IPS-NIHi7 (cell line): Measurements from ENCODE around the gene TDRD9.
"Not testable (repeated sequence)": the region's sequence is repeated elsewhere in the genome, so short reads cannot be mapped to it uniquely, and the experiment has no call there.

Experiments
- DNase-seq: peaks from one replicate; pipeline ENCODE4 v3.0.0; 2012; ENCODE audit warnings: mixed read lengths; ENCODE audit errors: extremely low spot score

Gene TDRD9

DNA sequence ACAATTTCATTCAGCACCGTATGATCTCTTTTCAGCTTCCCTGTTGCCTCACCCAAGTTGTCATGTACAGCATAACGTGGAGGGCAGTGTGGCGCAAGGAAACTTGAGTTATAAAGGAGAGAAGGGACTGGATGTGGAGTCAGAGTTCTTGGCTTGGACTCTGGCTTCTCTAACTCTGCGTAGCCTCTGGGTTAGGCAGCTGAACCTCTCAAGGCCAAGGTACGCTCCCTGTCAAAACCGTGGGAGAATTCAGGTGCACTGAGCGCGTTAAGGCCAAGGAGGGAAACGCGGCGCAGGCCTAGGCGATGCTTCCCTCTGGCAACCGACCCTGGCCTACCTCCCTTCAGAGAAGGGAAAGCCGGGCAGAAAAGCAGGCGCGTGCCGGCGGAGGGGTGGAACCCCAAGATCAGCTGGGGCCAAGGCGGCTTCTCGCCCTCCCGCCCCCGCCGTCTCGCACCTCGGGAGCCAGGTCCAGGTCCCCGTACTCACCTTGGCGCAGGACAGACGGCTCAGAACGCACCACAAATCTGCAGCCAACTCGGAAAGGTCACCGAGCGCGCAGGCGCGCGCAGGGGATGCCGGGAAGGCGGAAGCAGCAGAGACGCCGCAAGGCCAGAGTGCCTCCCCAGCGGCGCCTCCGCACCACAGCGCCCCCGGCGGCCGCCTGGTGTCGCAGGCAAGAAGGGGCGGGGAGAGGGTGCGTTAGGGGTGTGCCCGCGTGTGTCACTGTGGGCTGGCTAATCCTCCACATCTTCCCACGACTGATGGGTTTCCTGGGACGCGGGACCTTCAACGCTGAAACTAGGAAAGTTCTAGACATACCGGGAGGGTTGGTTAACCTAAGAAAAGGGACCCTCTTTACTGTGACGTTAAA, 7.0 kb upstream of the TDRD9 start:
- DNase-seq, result peak; percentile 97

DNA sequence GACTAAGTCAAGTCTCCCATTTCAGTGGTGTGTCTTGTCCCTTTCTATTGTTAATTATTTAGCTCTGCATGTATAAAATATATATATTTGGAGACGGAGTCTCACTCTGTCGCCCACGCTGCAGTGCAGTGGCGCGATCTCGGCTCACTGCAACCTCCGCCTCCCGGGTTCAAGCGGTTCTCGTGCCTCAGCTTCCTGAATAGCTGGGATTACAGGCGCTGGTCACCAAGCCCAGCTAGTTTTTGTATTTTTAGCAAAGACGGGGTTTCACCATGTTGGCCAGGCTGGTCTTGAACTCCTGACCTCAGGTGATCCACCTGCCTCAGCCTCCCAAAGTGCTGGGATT, 6.4 kb upstream of the TDRD9 start:
- not testable (repeated sequence) for DNase-seq

DNA sequence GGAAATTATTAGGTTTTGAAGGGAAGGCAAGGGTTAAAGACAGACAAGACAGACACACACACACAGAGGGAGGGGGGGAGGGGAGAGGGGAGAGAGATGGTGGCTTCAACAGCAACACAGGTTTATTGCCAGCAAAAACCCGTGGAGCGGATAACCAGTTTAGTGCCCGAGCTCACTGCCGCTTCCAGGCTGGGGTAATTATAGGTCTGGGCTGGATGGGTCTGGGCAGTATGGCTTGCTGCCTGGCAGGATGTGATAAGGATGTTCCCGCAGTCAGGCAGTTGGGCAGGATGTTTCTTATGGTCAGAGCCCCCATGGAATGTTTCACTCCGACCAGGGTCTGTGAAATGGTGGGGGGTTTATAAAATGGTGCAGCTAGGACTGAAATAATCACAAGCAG, 4.4 kb upstream of the TDRD9 start:
- no peak for DNase-seq

DNA sequence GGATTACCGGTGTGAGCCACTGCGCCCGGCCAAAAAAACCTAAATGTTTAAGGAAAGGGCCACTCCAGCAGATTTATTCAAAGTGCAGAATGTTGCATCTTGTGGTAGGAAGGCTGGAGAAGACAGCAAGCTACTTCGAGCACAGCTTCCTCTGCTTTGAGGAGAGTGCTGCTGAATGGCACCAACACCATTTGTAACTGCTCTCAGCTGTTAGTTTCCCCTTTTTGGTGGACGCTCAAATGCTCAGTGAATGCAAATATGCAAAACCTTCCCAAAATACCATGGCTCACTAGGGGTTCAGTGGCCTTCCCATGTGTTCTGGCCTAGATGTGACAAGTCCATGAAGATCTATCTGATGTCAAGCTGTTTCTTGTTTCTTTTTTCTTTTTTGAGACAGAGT, 2.9 kb upstream of the TDRD9 start:
- DNase-seq, result no peak

DNA sequence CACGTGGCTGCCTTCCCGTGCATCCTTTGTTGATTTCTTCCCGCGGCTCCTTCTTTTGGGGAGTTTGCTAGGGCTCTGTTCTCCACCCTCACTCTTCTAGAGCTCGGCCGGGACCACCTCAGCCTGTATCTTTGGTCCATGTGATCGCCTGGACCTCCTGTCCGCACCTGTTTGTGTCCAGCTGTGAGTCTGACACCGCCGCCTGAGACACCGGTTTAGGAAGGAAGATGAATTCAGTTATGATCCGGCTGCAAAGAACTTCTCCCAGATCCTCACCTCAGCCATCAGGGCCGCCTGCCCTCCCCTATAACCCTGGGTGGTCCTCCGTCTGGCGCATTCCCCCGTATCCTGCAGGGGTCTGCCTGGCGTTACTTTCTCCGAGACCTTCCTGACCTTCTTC, 690 bp upstream of the TDRD9 start:
- DNase-seq, result no peak

DNA sequence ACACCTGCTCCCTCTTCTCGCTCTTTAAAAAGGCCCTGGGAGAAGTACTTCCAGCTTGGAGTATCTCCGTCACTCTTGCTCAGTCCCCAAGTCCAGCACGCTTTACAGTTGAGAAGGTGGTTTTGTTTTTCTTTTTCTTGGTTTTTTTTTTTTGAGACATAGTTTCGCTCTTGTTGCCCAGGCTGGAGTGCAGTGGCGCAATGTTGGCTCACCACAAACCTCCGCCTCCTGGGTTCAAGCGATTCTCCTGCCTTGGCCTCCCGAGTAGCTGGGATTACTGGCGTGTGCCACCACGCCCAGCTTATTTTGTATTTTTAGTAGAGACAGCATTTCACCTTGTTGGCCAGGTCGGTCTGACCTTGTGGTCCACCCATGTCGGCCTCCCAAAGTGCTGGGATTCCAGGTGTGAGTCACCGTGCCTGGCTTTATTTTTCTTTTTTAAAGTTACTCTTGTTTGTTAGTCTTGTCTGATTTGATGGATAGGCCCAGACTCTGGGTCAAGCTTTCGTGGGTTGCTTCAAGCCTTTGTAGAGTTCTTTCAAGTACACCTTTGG, 1.9 kb downstream of the TDRD9 start:
- DNase-seq, result no peak

DNA sequence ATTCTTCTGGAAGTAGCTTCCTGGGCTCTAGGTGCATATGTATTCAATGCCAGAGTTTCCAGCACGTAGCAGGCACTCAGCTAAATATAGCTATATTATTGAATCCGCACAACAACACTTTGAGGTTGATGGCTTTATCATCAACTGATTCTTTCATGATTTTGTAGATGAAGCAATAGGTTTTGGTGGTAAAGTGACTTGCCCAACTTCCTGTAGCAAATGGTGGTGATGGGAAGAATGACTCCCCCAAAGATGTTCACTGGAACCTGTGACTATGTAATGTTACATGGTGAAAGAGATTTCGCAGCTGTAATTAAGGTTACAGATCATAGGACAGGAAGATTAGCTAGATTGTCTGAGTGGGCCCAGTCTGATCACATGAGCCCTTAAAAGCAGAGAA, 3.2 kb downstream of the TDRD9 start:
- no peak for DNase-seq

DNA sequence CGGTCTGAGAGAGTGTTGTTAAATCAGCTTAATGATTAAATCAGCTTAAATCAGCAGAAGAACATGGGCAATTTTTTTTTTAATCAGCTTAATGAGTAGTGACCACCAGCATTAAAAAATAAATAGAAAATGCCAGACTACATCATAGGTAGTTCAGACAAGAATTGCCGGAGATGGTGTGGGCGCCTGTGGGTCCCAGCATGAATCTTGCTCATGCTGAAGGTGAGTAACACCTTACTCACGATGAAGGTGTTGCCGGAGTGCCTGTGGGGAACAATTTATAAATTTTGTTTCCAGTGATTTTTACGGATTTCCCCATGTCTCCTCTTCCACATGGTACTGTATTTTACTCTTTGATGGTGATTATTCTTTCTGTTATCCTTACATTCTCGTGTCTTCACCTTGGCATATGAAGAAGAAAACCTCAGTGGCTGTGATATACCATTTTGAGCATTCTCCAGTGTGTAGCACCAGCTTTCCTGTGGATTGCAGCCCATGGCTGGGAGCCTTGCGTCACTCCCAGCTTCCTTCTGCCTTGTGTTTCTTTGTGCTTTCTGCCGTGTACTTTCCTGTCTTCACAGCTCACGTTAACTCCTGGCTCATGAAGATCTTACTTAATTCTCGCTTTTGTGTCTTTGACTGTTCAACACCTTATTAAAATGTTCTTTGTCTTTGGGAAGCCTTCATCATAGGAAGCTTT, 4.7 kb downstream of the TDRD9 start:
- no peak for DNase-seq

DNA sequence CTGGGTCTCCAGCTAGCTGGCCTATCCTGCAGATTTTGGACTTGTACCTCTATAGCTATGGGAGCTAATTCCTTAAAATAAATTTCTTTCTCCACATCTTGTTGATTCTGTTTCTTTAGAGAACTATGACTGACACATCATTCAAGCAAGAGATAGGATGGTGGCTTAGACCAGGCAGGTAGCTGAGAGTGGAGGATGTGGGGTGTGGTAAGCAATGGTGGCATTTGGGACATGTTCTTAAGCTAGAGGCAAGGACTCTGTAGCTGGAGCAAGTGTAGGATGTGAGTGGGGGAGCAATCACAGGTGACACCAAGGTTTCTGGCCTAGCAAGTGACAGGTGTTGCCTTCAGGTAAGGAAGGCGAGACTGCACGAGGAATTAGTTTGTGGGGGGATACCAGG, 6.8 kb downstream of the TDRD9 start:
- no peak for DNase-seq

DNA sequence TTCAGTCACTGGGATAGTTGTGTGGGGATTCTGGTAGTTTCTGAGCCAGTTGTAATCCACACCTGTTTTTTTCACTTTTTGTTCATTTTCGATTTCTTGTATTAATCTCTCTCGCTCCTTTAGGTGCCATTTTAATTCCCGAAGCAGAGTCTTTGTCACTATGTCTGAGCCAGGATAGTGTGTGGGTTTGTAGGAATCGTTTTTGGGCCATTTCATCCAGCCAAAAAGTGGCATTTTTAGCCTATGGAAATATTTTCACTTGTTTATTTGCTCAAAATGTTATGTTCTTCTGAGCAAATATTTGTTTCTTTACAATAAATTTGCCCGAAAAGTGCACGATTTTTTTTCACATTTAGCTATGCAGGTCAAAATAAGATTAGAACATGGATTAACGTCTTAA, 13.2 kb downstream of the TDRD9 start:
- DNase-seq, result no peak

DNA sequence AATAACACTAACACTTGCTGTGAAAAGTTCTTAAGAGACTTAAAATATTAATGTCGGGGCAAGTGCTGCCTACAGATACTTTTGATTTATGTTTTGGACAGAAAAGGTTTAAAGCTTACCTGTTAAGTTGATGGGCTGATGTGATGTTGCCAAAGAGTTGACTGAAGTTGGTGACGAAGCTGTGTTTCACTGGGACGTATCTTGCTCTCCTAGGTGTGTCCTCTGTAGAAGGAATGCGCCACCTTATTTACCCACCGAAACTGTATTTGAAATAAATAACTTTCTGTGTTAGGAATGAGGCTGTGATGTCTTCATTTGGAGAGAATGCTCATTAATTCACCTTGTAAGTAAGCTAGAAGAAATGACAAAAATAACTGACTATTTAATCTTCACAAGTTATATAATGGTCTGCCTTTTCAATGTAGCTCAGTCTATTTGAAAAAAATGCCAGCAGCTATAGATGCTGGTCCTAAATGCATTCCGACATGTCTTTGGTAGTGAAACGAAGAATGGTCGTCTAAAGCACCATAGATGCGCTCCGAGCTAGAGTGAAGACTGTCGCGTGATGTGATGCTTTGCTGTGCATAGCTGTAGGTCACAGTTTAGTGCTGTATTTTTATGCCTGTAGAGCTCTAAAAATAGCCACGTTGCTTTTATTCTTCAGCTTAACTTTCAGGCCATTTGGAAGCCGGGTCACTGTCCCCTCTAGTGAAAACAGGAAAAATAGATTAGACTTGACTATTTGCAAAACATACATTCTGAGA, 13.9 kb downstream of the TDRD9 start, which contains the start of gene RD3L:
Gene RD3L (minus strand): TSS at position 557 of the 764 bp plus-strand sequence. CDS start 834 bp downstream, outside the sequence.
- DNase-seq, result no peak

DNA sequence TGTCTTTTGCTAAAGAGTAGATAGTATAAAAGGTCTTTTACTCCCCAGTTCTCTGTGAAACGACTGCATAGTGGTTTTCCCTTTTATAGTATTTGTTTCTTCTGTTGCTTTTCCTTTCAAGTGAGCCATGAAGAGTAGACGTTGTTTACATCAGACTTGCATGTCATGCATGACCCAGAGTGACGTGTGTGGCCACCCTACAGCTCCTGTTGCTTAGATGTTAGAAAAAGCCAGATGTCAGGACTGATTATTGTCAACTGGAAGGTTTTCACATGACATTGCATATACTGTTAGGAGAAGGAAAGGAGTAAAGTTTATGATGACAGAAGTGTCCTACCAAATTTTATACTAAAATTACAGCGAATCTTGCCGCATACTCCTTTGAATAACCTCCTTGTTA, 15.4 kb downstream of the TDRD9 start:
- DNase-seq, result no peak

DNA sequence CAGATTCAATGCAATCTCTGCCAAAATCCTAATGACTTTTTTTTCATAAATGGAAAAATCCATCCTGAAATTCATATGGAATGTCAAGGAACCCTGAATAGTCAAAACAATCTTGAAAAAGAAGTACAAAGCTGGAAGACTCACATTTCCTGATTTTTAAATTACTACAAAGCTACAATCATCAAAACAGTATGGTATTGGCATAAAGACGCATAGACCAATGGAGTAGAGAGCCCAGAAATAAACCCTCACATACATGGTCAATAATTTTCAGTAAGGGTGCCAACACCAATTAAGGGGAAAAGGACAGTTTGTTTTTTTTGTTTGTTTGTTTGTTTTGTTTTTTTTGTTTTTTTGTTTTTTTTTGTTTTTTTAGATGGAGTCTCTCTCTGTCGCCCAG, 18.7 kb downstream of the TDRD9 start:
- no peak for DNase-seq

DNA sequence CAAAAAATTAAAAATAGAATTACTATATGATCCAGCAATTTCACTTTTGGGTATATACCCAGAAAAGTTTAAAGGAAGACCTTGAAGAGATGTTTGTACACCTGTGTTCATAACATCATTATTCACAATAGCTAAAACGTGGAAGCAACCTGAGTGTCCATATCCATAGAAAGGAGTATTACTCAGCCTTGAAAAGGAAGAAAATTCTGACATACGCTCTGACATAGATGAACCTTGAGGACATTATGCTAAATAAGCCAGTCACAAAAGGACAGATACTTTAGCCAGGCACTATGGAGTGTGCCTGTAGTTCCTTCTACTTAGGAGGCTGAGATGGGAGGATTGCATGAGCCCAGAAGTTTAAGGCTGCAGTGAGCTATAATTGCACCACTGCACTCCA, 20.2 kb downstream of the TDRD9 start:
- DNase-seq, result no peak

DNA sequence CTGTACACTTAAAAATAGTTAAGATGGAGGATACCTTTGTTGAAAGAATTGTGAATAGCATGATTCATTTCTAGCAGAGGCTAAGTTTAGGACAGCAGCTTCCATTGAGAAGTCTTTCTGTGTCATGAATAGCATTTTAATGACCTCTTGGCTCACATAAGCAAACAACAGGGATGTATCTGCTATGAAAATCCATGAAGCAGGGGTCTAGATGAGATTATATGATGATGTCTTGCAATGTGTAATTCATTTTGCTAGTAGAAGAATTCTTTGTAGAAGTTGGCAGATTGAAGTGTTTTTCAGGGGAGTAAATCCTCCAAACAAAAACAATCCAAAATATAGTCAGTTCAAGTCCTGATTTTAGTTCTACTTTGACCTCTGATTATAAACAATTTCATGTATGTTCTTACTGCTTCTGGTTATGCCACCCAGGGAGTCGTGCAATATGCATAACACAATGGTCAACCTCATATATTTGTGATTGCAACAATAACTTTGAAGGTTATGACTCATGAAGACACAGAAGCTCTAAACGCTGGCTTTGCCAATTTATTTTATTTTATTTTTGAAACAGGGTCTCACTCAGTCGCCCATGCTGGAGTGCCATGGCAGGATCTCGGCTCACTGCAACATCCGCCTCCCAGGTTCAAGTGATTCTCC, 21.0 kb downstream of the TDRD9 start:
- DNase-seq, result no peak

DNA sequence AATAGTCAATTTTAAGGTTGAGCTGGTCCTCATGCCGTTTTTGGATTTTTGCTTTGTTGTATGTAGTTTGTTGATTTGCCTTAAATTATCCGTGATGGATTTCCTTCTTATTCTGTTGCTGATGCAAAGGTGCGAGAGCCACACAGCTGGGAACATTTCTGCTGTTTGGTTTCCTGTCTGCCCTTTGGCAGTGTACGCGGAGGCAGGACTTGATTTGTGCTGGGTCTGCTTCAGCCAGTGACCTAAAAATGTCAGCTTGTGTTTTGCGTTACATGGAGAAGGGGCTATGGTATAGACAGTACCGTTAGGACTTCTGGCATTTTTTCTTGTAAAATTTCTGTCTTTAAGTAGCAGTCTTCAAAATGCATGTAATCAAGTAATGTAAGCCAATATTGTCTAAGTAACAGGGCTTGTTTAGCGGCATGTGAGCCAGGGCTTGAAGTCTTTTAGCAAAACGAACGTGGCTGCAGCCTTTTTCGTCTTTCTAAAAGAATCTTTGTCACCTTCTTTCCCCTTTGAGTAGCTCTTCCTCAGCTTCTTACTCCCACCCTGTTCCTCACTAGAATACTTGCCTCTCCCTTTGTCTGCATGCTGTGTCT, 32.3 kb downstream of the TDRD9 start:
- DNase-seq, result no peak

DNA sequence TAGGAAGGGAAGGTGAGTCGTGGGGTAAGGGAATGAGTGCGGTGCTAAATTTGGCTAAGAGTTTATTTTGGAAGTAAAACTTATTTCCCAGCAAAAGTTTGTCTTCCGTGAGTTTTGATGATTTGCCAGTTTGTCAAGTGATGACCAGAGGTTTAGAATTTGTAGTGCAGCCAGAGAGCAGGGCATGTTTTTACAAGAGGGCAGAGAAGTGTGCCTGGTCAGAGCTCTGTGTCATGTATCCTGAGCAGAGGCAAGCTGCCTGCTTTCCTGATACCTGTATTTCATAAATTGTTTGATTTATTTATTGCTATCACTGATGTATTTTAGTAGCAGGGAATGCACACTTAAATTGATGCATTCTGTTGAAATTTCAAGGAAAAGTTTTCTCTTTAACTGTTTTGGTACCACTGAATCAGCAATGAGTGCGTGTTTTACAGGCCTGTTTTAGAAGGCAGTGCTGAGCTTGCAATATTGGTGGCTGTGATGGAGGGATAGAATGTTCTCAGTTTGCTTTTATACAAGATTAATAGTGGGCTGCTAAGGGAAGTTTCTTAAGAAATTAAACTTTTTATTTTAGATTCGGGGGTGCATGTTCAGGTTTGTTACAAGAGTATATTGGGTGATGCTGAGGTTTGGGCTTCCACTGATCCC, 33.8 kb downstream of the TDRD9 start:
- DNase-seq, result no peak

DNA sequence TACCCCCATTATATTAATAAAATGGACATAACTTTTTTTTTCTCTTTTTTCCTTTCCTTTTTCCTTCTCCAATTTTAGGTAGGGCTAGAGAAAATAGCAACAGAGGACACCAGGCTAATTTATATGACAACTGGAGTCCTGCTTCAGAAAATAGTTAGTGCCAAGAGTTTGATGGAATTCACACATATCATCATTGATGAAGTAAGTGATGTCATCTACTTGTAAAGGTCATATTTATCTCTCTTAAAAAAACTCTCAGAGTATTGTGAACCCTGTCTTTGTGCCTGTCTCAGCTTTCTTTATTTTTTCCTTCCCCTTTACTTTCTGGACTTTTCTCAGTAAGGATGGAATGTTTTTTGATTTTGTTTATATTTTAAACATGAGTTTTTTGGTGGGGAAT, 38.4 kb downstream of the TDRD9 start:
- no peak for DNase-seq

DNA sequence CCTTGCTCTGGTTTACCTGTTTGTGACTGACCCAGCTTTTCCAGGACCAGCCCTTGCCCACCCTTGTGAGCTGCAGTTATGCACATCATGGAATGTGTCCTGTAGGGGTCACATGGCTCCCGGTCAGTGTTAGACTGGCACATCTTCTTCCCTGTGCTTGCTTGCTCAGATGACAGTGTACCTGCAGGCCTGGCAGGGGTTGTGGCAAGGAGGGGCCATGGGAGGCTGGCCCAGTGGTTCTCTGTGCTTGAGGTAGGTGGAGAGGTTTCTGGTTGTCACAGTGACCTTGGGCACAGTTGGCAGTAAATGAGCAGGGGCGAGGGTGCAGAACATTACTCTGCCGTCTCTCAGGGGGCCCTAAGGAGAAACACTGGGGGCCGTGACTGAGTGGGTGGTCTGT, 41.7 kb downstream of the TDRD9 start:
- DNase-seq, result no peak

DNA sequence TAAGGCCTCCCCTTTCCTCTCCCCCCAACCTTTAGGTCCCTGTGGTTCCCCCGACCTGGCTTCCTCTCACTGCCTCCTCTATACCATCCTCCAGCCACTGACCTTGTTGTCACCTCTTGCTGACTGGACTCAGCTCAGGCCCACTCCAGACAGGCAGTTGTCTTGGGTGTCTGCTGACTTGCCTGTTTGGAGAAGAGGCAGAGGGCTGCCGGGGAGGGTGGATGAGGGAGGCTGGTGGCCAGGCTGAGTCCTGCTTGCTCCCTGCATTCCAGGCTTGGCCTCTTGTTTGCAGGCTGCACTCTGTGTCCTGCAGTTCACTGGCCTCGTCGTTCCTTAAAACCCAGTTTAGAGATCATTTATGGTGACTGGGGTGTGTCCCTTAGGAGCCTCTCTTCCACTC, 45.1 kb downstream of the TDRD9 start:
- no peak for DNase-seq

DNA sequence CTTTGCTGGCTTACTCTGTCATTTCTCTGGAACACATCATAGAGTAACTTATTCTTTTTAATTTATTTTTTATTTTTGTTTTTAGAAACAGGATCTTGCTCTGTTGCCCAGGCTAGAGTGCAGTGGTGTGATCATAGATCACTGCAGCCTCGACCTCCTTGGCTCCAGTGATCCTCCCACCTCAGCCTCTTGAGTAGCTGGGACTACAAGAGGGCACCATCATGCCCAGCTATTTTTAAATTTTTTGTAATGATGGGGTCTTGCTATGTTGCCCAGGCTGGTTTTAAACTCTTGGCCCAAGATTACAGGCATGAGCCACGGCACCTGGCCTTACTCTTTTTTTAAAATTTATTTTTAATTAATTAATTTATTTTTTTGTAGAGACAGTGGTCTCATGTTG, 46.3 kb downstream of the TDRD9 start:
- no peak for DNase-seq
